Stomach (tissue), 9 donors: Measurements from ENCODE around the gene DND1. TPM values are rescaled to one million over a fixed set of nuclear protein-coding genes. Genes with fewer than 3 reads are reported as not detected.

Source experiments
- DNase-seq, 2 donors: peaks; one replicate each; pipeline versions ENCODE4 v3.0.0 to v3.0.0-alpha.2; 2013 to 2019
- H3K27ac ChIP-seq, 5 donors: fragments of 200-600 bp in 4 of 5; sonication (generic) in 4 of 5; one replicate each; pipeline ENCODE4 v1.5.1; 2013 to 2019; ENCODE audit warnings: mild to moderate bottlenecking in 1 of 5, moderate library complexity in 1 of 5
- H3K27me3 ChIP-seq, 3 donors: fragments of 200-600 bp; sonication (generic); one replicate each; pipeline ENCODE4 v1.5.1; 2017 to 2019; ENCODE audit warnings: mixed run types in 1 of 3
- H3K36me3 ChIP-seq, 4 donors: fragments of 200-600 bp; sonication (generic); 1 replicate in 3 of 4; 2 replicates in 1 of 4; pipeline ENCODE4 v1.5.1; 2016 to 2019
- H3K4me1 ChIP-seq, 4 donors: fragments of 200-600 bp; sonication (generic); one replicate each; pipeline ENCODE4 v1.5.1; 2016 to 2019
- H3K4me3 ChIP-seq, 4 donors: fragments of 200-600 bp; sonication (generic) in 3 of 4; one replicate each; pipeline ENCODE4 v1.5.1; 2016 to 2019; ENCODE audit warnings: mild to moderate bottlenecking in 1 of 4
- H3K9me3 ChIP-seq, 4 donors: fragments of 200-600 bp; sonication (generic); one replicate each; pipeline ENCODE4 v1.5.1; 2016 to 2019
- CTCF ChIP-seq, 7 experiments: fragments of 450-650 bp in 4 of 7; fragments of 200-600 bp in 3 of 7; sonication (generic) in 3 of 7; IDR thresholded peaks; one replicate each; pipeline ENCODE4 v1.5.1; 2016 to 2019; ENCODE audit warnings: antibody characterized with exemption in 7 of 7, control low read depth in 2 of 7, mild to moderate bottlenecking in 1 of 7
- EP300 ChIP-seq: sonication (generic); formaldehyde crosslinking; IDR thresholded peaks from one replicate; pipeline ENCODE4 v1.6.1; 2017; ENCODE audit warnings: antibody characterized with exemption
- POLR2A ChIP-seq, 4 donors: fragments of 450-650 bp; IDR thresholded peaks; one replicate each; pipeline ENCODE4 v1.6.1; 2016; ENCODE audit warnings: antibody characterized with exemption in 4 of 4, control low read depth in 2 of 4, mild to moderate bottlenecking in 1 of 4, moderate library complexity in 1 of 4
- POLR2AphosphoS5 ChIP-seq, 3 donors: sonication (generic); formaldehyde crosslinking; IDR thresholded peaks; one replicate each; pipeline ENCODE4 v1.6.1; 2016; ENCODE audit warnings: antibody characterized with exemption in 3 of 3
- WGBS, 5 donors: extraction: QIAGEN DNeasy Blood & Tissue Kit in 3 of 5; methylation state at CpG; one replicate each; pipeline versions ENCODE4 v1.1.5 to v1.1.7; 2013 to 2018; 5-methylcytosine and 5-hydroxymethylcytosine counted together
- intact Hi-C: fragments of 100-400 bp; cut with DNase I; formaldehyde crosslinking; loops from one replicate; pipeline ENCODE4 v1.15.1; 2023; ENCODE audit warnings: low total_unique reads
- polyA plus RNA-seq, 3 donors: library from polyadenylated mRNA; stranded (reverse); fragments of 200-250 nt; gene quantifications; one replicate each; pipeline ENCODE4 v1.2.3, GENCODE V29; 2013
- total RNA-seq, 5 donors: library from RNA; depleted of rRNA; stranded (reverse); fragments of >200 nt; gene quantifications; one replicate each; pipeline versions ENCODE4 v1.1.0 to v1.2.3, GENCODE V29; 2014 to 2016
- donor health status: healthy with polysubstance abuse.
- donor health status: Bipolar disorder and iron deficiency.
- donor health status: healthy.

DND1 gene
- total and polyA plus RNA-seq, 8 donors = 0.50 to 6.4 (median 1.5) TPM; not detected in 4

- Histone ChIP-seq H3K9me3 (no peaks in the 10 kb centered on the region), H3K36me3 (peaks cover 67 to 87% (median 82%) of the 10 kb centered on the region in 4 donors), H3K4me1 (peaks cover 13 to 26% (median 22%) of the 10 kb centered on the region in 4 donors), H3K27ac (peak within 1 kb of the TSS; percentile 47 to 86 (median 81)), H3K4me3 (peak within 1 kb of the TSS; percentile 77 to 98 (median 86)), H3K27me3 (no peaks in the 10 kb centered on the region)
- peak; percentile 96 to 99 for DNase-seq
- intact Hi-C loops = no loop called here
- TF ChIP-seq POLR2AphosphoS5 (IDR thresholded peaks at IDR 0.05) (peak; percentile 92 to 98 (median 95)), EP300 (no peak)
- 1 to 2% (median 1%) methylated on average over 41 to 44 of the region's 44 CpGs for WGBS, 5 donors
Observed at GRCh38 chr5:140700177-140701144, 27.1 kb upstream of the DND1 start, which contains the start of gene ZMAT2. Gene ZMAT2, plus strand, starts transcription at chr5:140700447. Its CDS starts 14 bp downstream, at chr5:140700461.

GRCh38 chr5:140696891-140697492 is 23.6 kb upstream of the DND1 start:
- no peak overlapping the region for H3K27ac ChIP-seq
- peaks cover 57 to 76% (median 70%) of the 10 kb centered on the region in 4 donors for H3K36me3 ChIP-seq
- no peak overlapping the region for H3K4me3 ChIP-seq
- H3K27me3 ChIP-seq = no peaks in the 10 kb centered on the region
- intact Hi-C loops = no loop called here
- TF ChIP-seq POLR2AphosphoS5 (IDR thresholded peaks at IDR 0.05) (no peak), POLR2A (IDR thresholded peaks at IDR 0.05) (no peak), EP300 (no peak), CTCF (IDR thresholded peaks at IDR 0.05) (no peak)
- 76 to 88% (median 80%) methylated on average over 4 of the region's 4 CpGs for WGBS, 5 donors
- H3K9me3 ChIP-seq = no peaks in the 10 kb centered on the region
- H3K4me1 ChIP-seq = peaks cover 22 to 48% (median 40%) of the 10 kb centered on the region in 4 donors
- DNase-seq = no peak

- WGBS, 5 donors = 65 to 82% (median 70%) methylated on average over 4 to 5 of the region's 5 CpGs
- intact Hi-C loops = no loop called here
- H3K27me3 ChIP-seq = no peaks in the 10 kb centered on the region
- TF ChIP-seq EP300 (no peak), POLR2AphosphoS5 (IDR thresholded peaks at IDR 0.05) (no peak), CTCF (IDR thresholded peaks at IDR 0.05) (no peak), POLR2A (IDR thresholded peaks at IDR 0.05) (no peak)
- no peak overlapping the region for H3K27ac ChIP-seq
- no peak for DNase-seq
- peaks cover 51 to 64% (median 61%) of the 10 kb centered on the region in 4 donors for H3K36me3 ChIP-seq
- peaks cover 17 to 46% (median 35%) of the 10 kb centered on the region in 4 donors for H3K4me1 ChIP-seq
- no peaks in the 10 kb centered on the region for H3K9me3 ChIP-seq
- no peak overlapping the region for H3K4me3 ChIP-seq
Observed at GRCh38 chr5:140694276-140694675, 20.9 kb upstream of the DND1 start.

DNA sequence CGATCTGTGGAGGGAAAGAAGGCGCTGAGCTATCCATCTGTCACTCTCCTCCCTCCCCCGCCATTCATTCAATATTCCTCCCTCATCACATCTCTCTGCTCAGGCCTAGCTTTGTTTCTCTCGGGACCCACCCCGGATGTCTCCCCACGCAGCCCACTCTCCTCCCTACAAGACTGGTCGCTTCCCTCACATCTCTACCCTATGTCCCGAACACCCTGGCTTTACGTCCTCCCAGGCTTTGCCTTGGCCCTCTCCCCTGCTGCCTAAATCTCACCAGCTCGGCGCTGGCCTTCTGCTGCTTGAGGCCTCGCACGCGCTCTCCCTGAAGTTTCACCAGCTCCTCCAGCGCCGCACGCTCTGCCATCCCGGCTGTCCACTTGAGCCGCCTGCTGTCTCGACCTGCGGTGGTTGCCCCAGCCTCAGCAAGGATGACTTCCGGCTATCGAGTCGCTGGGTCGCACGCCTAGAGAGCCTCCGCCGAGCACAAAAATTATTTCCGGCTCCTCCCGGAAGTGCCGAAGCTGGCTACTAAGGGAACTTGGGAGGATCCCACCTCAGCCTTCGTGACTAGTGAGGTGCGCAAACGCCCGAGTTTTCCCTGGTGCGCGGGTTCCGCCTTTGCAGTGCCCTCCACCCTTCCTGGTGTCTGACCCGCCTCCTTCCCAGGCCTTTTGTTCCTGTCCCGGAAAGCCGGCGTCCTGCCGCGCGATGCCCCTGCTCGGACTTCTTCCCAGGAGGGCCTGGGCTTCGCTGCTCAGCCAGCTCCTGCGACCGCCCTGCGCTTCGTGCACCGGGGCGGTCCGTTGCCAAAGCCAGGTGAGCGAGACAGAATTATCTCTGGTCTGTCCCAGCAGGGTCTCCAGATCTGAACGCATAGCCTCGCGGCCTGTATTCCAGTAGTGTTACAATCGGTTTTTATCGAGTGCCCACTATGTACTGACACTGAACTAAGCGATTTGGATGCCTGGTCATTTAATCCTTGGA is 17.9 kb upstream of the DND1 start, which contains the start of the genes HARS1 and HARS2:
Gene HARS1, minus strand, starts transcription at position 430 of the 984 bp plus-strand sequence. Its CDS starts 66 bp downstream, at position 364.
Gene HARS2, plus strand, starts transcription at position 515 of the 984 bp plus-strand sequence. Its CDS starts 194 bp downstream, at position 709.
- H3K27ac ChIP-seq = peak within 1 kb of the TSS; percentile 81 to 91 (median 88)
- TF ChIP-seq CTCF (IDR thresholded peaks at IDR 0.05) (peak in 1 of 7 experiments; percentile 24), POLR2AphosphoS5 (IDR thresholded peaks at IDR 0.05) (peak; percentile 66 to 94 (median 82)), POLR2A (IDR thresholded peaks at IDR 0.05) (no peak)
- intact Hi-C loops = no loop called here
- DNase-seq = peak; percentile 93 to 97
- WGBS, 5 donors = 0 to 1% (median 1%) methylated on average over 41 to 61 of the region's 61 CpGs
- peaks cover 20 to 59% (median 53%) of the 10 kb centered on the region in 4 donors for H3K36me3 ChIP-seq
- H3K4me3 ChIP-seq = peak within 1 kb of the TSS; percentile 66 to 85 (median 82)
- H3K4me1 ChIP-seq = peaks cover 17 to 57% (median 37%) of the 10 kb centered on the region in 4 donors
- no peaks in the 10 kb centered on the region for H3K27me3 ChIP-seq
- no peaks in the 10 kb centered on the region for H3K9me3 ChIP-seq
